Neuronal stem cell (in vitro differentiated cells): ENCODE measurements around the gene SOD3. TPM values are rescaled to one million over a fixed set of nuclear protein-coding genes. Genes with fewer than 3 reads are reported as not detected.

Experiments used
- DNase-seq: peaks from one replicate; pipeline ENCODE4 v3.0.0-alpha.2; 2013; ENCODE audit warnings: low spot score
- H2AFZ ChIP-seq: one replicate; pipeline ENCODE4 v1.6.1; 2013; ENCODE audit warnings: mild to moderate bottlenecking, low read length, inconsistent platforms
- H2AK5ac ChIP-seq: 2 replicates; pipeline ENCODE4 v1.6.1; 2013; ENCODE audit warnings: low read depth, mild to moderate bottlenecking, inconsistent platforms, low read length, moderate library complexity, mixed read lengths
- H2BK120ac ChIP-seq: 2 replicates; pipeline ENCODE4 v1.6.1; 2013; ENCODE audit warnings: low read depth, mild to moderate bottlenecking, inconsistent platforms, low read length, moderate library complexity, mixed read lengths
- H2BK12ac ChIP-seq: one replicate; pipeline ENCODE4 v1.6.1; 2013; ENCODE audit warnings: low read length, inconsistent platforms
- H2BK15ac ChIP-seq: 2 replicates; pipeline ENCODE4 v1.6.1; 2013; ENCODE audit warnings: mild to moderate bottlenecking, low read length, inconsistent platforms, mixed read lengths
- H2BK5ac ChIP-seq: one replicate; pipeline ENCODE4 v1.6.1; 2013; ENCODE audit warnings: inconsistent platforms, mild to moderate bottlenecking, low read length, moderate library complexity
- H3K14ac ChIP-seq: one replicate; pipeline ENCODE4 v1.6.1; 2013; ENCODE audit warnings: low read length, inconsistent platforms
- H3K18ac ChIP-seq: 2 replicates; pipeline ENCODE4 v1.6.1; 2013; ENCODE audit warnings: low read length, inconsistent platforms
- H3K23ac ChIP-seq: 2 replicates; pipeline ENCODE4 v1.6.1; 2013; ENCODE audit warnings: low read depth, mild to moderate bottlenecking, mixed read lengths, low read length, inconsistent platforms; ENCODE audit not compliant: poor library complexity
- H3K27ac ChIP-seq: replicated peaks from 3 replicates; pipeline ENCODE4 v1.5.1; 2013; ENCODE audit warnings: low read length, inconsistent platforms
- H3K27me3 ChIP-seq, 3 experiments: 2 replicates each; pipeline ENCODE4 v1.6.1; 2013; ENCODE audit warnings: low read length in 3 of 3, mild to moderate bottlenecking in 2 of 3, inconsistent platforms in 1 of 3, low read depth in 1 of 3, mixed read lengths in 1 of 3, moderate library complexity in 1 of 3; ENCODE audit not compliant: control insufficient read depth in 3 of 3, insufficient read depth in 3 of 3
- H3K36me3 ChIP-seq, 2 donors: replicated peaks in 1 of 2; 2 replicates each; pipeline ENCODE4 v1.6.1; 2013; ENCODE audit warnings: low read length in 2 of 2; ENCODE audit not compliant: control insufficient read depth in 2 of 2, insufficient read depth in 2 of 2
- H3K4ac ChIP-seq: 2 replicates; pipeline ENCODE4 v1.6.1; 2013; ENCODE audit warnings: inconsistent platforms, mild to moderate bottlenecking, low read length, moderate library complexity
- H3K4me1 ChIP-seq, 2 donors: 1 replicate in 1 of 2; 2 replicates in 1 of 2; pipeline ENCODE4 v1.6.1; 2013; ENCODE audit warnings: low read length in 2 of 2, low read depth in 1 of 2; ENCODE audit not compliant: control insufficient read depth in 2 of 2, insufficient read depth in 1 of 2
- H3K4me2 ChIP-seq: one replicate; pipeline ENCODE4 v1.6.1; 2013; ENCODE audit warnings: mild to moderate bottlenecking, low read length, inconsistent platforms; ENCODE audit not compliant: insufficient read depth, poor library complexity, severe bottlenecking
- H3K4me3 ChIP-seq, 2 donors: 2 replicates each; pipeline ENCODE4 v1.5.1; 2013; ENCODE audit warnings: low read length in 2 of 2, mild to moderate bottlenecking in 2 of 2, inconsistent platforms in 1 of 2, moderate library complexity in 1 of 2
- H3K79me1 ChIP-seq: one replicate; pipeline ENCODE4 v1.6.1; 2013; ENCODE audit warnings: low read depth, mild to moderate bottlenecking, inconsistent platforms, low read length, moderate library complexity
- H3K9ac ChIP-seq: one replicate; pipeline ENCODE4 v1.6.1; 2013; ENCODE audit warnings: mild to moderate bottlenecking, low read depth, low read length, inconsistent platforms; ENCODE audit not compliant: poor library complexity
- H3K9me3 ChIP-seq, 2 donors: replicated peaks in 1 of 2; 2 replicates each; pipeline versions ENCODE3 to v1.6.1; 2013; ENCODE audit warnings: low read length in 2 of 2, mild to moderate bottlenecking in 2 of 2, inconsistent platforms in 1 of 2, low read depth in 1 of 2, mixed read lengths in 1 of 2, moderate library complexity in 1 of 2; ENCODE audit not compliant: control insufficient read depth in 2 of 2, insufficient read depth in 1 of 2
- H4K8ac ChIP-seq: one replicate; pipeline ENCODE4 v1.6.1; 2013; ENCODE audit warnings: low read depth, mild to moderate bottlenecking, inconsistent platforms, low read length, moderate library complexity
- H4K91ac ChIP-seq: one replicate; pipeline ENCODE4 v1.6.1; 2013; ENCODE audit warnings: low read length, low read depth, mild to moderate bottlenecking, inconsistent platforms; ENCODE audit not compliant: poor library complexity
- WGBS, 2 donors: extraction: QIAGEN DNeasy Blood & Tissue Kit; methylation state at CpG; one replicate each; pipeline ENCODE4 v1.1.7; 2013; ENCODE audit warnings: missing lambda C conversion rate in 2 of 2, mixed read lengths in 1 of 2; ENCODE audit not compliant: insufficient read length in 2 of 2, insufficient replicate concordance in 1 of 2; ENCODE audit errors: extremely low coverage in 2 of 2; 5-methylcytosine and 5-hydroxymethylcytosine counted together
- polyA plus RNA-seq, 2 experiments: library from polyadenylated mRNA; stranded (reverse); fragments of 200-250 nt; gene quantifications; one replicate each; pipeline ENCODE4 v1.2.3, GENCODE V29; 2013

The SOD3 gene, protein sequence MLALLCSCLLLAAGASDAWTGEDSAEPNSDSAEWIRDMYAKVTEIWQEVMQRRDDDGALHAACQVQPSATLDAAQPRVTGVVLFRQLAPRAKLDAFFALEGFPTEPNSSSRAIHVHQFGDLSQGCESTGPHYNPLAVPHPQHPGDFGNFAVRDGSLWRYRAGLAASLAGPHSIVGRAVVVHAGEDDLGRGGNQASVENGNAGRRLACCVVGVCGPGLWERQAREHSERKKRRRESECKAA
- 4.6 TPM for polyA plus RNA-seq (2013, experiment 1 of 2)
- 4.4 TPM for polyA plus RNA-seq (2013, experiment 2 of 2)

DNA sequence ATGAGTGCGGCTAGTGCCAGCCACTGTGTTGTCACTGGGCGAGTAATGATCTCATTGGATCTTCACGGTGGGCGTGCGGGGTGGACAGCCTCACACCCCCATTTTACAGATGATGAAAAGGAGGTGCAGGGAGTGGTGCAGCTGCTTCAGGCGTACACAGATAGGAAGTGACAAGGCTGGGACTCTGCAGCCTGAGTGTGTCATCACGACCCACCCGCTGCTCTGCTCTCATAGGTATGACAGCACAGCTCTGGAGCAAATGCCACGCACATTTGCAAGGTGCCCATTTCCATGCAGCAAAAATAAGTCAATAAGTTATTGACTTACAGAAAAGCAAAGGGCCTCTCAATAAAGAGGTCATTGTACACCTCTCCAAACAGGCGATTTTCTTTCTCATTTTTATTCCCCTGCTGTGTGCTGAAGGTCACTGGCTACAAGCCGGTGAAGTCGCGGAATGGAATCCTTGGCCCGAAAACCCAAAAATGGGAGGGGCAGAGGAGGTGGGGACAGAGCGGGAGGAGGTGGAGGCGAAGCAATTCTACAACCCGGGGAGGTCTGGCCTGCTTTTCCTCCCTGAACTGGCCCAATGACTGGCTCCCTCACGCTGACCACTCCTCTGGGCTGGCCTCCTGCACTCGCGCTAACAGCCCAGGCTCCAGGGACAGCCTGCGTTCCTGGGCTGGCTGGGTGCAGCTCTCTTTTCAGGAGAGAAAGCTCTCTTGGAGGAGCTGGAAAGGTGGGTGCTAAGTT lies at the start of gene SOD3:
TSS of gene SOD3 (plus strand) at position 658 of the 750 bp plus-strand sequence. CDS start 3,949 bp downstream, outside the sequence.
- Histone ChIP-seq H3K4me3 (peak within 1 kb of the TSS in 1 of 2 donors; percentile 28), H2BK12ac (no peak within 1 kb of the TSS), H3K36me3 (no peaks in the 10 kb centered on the region), H3K4ac (no peak within 1 kb of the TSS), H3K27ac (no peak within 1 kb of the TSS), H3K18ac (no peak within 1 kb of the TSS), H3K27me3 (peaks cover 8 to 31% (median 22%) of the 10 kb centered on the region in 3 experiments), H2BK15ac (no peak within 1 kb of the TSS), H3K9ac (no peak within 1 kb of the TSS), H2BK120ac (no peak within 1 kb of the TSS), H3K14ac (no peak within 1 kb of the TSS), H2BK5ac (no peak within 1 kb of the TSS), H3K4me1 (peaks cover 7 to 8% of the 10 kb centered on the region in 2 donors), H2AFZ (peak within 1 kb of the TSS; percentile 87), H3K9me3 (peaks cover 0 to 3% of the 10 kb centered on the region in 2 donors), H3K23ac (no peak within 1 kb of the TSS), H3K4me2 (peak within 1 kb of the TSS; percentile 23), H3K79me1 (no peaks in the 10 kb centered on the region), H4K8ac (no peak within 1 kb of the TSS), H2AK5ac (no peak within 1 kb of the TSS), H4K91ac (no peak within 1 kb of the TSS)
- no CpG with 5 or more reads among the region's 21 CpGs for WGBS, 2 donors
- DNase-seq, result peak; percentile 48

DNA sequence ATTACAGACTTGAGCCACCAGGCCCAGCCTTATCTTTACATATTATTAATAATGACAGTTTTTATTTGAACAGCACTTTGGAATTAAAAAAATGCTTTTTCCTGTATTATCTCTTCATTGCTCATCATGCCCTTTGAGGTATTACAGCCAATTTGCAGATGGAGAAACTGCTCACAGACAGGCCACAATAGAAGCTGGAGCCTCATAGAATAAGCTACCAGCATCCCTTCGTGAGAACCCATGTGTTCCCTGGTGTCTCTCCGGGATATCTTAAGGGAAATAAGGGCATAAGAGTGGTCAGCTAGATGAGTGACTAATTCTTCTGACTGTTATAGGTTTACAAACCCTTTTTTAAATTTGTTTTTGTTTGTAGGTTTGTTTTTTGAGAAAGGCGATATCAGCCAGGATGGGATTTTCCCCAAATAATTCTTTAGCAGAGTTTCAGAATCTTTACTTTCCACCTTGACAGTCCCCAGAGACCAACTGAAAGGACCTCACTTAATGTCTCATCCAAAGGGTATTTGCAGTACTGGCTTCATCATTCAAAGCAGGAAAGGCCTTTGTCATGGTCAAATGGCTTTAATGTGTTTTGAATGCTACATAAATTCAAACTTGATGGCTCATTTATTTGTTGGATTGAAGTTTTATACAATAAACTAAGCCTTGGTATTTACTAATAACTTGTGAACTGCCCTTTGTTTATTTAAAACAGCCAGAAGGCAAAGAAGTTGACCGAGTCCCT lies 48.0 kb upstream of the SOD3 start:
- Histone ChIP-seq H3K4ac (no peak overlapping the region), H3K4me2 (no peak overlapping the region), H2BK120ac (no peak overlapping the region), H3K27me3 (no peaks in the 10 kb centered on the region), H3K18ac (no peak overlapping the region), H4K8ac (no peak overlapping the region), H2BK15ac (no peak overlapping the region), H3K23ac (no peak overlapping the region), H3K4me1 (peaks cover 0 to 11% of the 10 kb centered on the region in 2 donors), H3K27ac (no peak overlapping the region), H3K4me3 (no peak overlapping the region), H3K79me1 (no peaks in the 10 kb centered on the region), H2BK5ac (no peak overlapping the region), H2BK12ac (no peak overlapping the region), H4K91ac (no peak overlapping the region), H3K9ac (no peak overlapping the region), H3K9me3 (no peaks in the 10 kb centered on the region), H2AK5ac (no peak overlapping the region), H3K36me3 (no peaks in the 10 kb centered on the region), H2AFZ (no peak overlapping the region), H3K14ac (no peak overlapping the region)
- no peak for DNase-seq
- no CpG with 5 or more reads among the region's 4 CpGs for WGBS, 2 donors

DNA sequence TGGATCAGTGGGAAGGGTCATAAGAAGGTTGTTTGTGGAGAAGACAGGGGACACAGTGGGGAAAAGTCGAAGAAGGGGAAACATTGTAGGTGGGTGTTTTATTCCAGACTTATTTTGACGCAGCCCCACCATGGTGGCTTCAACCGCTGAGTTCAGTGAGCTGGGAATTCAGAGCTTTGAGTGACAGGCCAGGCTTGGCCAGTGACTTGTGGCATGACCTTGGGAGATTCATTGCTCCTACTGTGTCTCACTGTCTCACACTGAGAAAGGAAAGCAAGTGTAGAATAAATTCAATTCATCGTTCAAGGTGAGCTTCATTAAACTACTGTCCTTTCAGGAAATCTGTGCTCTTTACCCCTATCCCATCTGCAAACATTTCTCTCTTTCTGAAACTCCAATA lies 47.4 kb upstream of the SOD3 start:
- Histone ChIP-seq H2AFZ (no peak overlapping the region), H3K36me3 (no peaks in the 10 kb centered on the region), H2BK5ac (no peak overlapping the region), H3K27ac (no peak overlapping the region), H3K9ac (no peak overlapping the region), H3K79me1 (no peaks in the 10 kb centered on the region), H4K91ac (no peak overlapping the region), H3K4me1 (peaks cover 0 to 10% of the 10 kb centered on the region in 2 donors), H2BK15ac (no peak overlapping the region), H3K4me2 (no peak overlapping the region), H2AK5ac (no peak overlapping the region), H3K4ac (no peak overlapping the region), H2BK12ac (no peak overlapping the region), H4K8ac (no peak overlapping the region), H3K14ac (no peak overlapping the region), H3K23ac (no peak overlapping the region), H3K18ac (no peak overlapping the region), H2BK120ac (no peak overlapping the region), H3K4me3 (no peak overlapping the region), H3K9me3 (no peaks in the 10 kb centered on the region), H3K27me3 (no peaks in the 10 kb centered on the region)
- no peak for DNase-seq
- WGBS, 2 donors, result no CpG with 5 or more reads among the region's 4 CpGs
